B cell (primary cell): ENCODE data around the gene PIN1. TPM values are rescaled to one million over a fixed set of nuclear protein-coding genes. Genes with fewer than 3 reads are reported as not detected.
A peak's percentile ranks its signal among the peaks of the same experiment; 100 is the strongest.

Experiments
- ATAC-seq: fragments of 200-7000 bp; cut with Tn5 transposase; one replicate; pipeline ENCODE4 v1.10.0; 2021; ENCODE audit warnings: low read depth, mild to moderate bottlenecking, moderate number of reproducible peaks, moderate library complexity
- CTCF ChIA-PET: fragments of 350-600 bp; sonication (Branson Sonifier 250); formaldehyde crosslinking; loops from one replicate; lab custom pipeline; 2021; ENCODE audit warnings: antibody characterized with exemption, inconsistent platforms; lab: Charles Lee
- POLR2A ChIA-PET: fragments of 350-600 bp; sonication (Branson Sonifier 250); formaldehyde crosslinking; loops from one replicate; lab custom pipeline; 2021; ENCODE audit warnings: antibody characterized with exemption; lab: Charles Lee
- DNase-seq: peaks from one replicate; pipeline ENCODE4 v3.0.0; 2013
- H2AFZ ChIP-seq: 2 replicates; pipeline ENCODE4 v1.6.1; 2012; ENCODE audit warnings: mild to moderate bottlenecking, low read depth, low read length; ENCODE audit not compliant: insufficient read depth, poor library complexity, severe bottlenecking
- H3K27ac ChIP-seq, 2 donors: 1 replicate in 1 of 2; 2 replicates in 1 of 2; pipeline ENCODE4 v1.5.1; 2012 to 2013; ENCODE audit warnings: low read length in 2 of 2, mild to moderate bottlenecking in 2 of 2, moderate library complexity in 1 of 2
- H3K27me3 ChIP-seq, 4 experiments: fragments of 200-600 bp in 1 of 4; sonication (generic) in 1 of 4; replicated peaks in 1 of 4; 1 replicate in 2 of 4; 2 replicates in 2 of 4; pipeline versions ENCODE4 v1.6.1 to v1.7.0; 2013 to 2016; ENCODE audit warnings: low read length in 3 of 4, mild to moderate bottlenecking in 2 of 4, mixed read lengths in 1 of 4, moderate library complexity in 1 of 4; ENCODE audit not compliant: insufficient read depth in 4 of 4, control insufficient read depth in 3 of 4; ENCODE audit errors: control extremely low read depth in 1 of 4
- H3K36me3 ChIP-seq, 2 experiments: replicated peaks in 1 of 2; 1 replicate in 1 of 2; 2 replicates in 1 of 2; pipeline versions ENCODE4 v1.6.1 to v1.7.1; 2013; ENCODE audit warnings: low read length in 1 of 2; ENCODE audit not compliant: insufficient read depth in 2 of 2, control insufficient read depth in 1 of 2; ENCODE audit errors: control extremely low read depth in 1 of 2, extremely low read depth in 1 of 2
- H3K4me1 ChIP-seq, 2 donors: fragments of 200-600 bp in 1 of 2; sonication (generic) in 1 of 2; 1 replicate in 1 of 2; 2 replicates in 1 of 2; pipeline versions ENCODE4 v1.5.1 to v1.6.1; 2013 to 2017; ENCODE audit warnings: low read length in 2 of 2; ENCODE audit not compliant: control insufficient read depth in 2 of 2, insufficient read depth in 2 of 2
- H3K4me2 ChIP-seq: replicated peaks from 2 replicates; pipeline ENCODE3; 2012; ENCODE audit warnings: mild to moderate bottlenecking, low read depth, low read length; ENCODE audit not compliant: poor library complexity, severe bottlenecking
- H3K4me3 ChIP-seq, 5 experiments: fragments of 200-600 bp in 1 of 5; sonication (generic) in 1 of 5; 1 replicate in 3 of 5; 2 replicates in 2 of 5; pipeline versions ENCODE4 v1.5.1 to v1.7.0; 2011 to 2016; ENCODE audit warnings: low read length in 4 of 5, mild to moderate bottlenecking in 4 of 5, low read depth in 2 of 5, control low read depth in 1 of 5, moderate library complexity in 1 of 5; ENCODE audit not compliant: insufficient read depth in 1 of 5; ENCODE audit errors: control extremely low read depth in 1 of 5, extremely low read depth in 1 of 5
- H3K79me2 ChIP-seq: fragments of 200-600 bp; sonication (generic); one replicate; pipeline ENCODE4 v1.6.0; 2016; ENCODE audit warnings: low read length; ENCODE audit not compliant: control insufficient read depth, insufficient read depth
- H3K9ac ChIP-seq: fragments of 200-600 bp; sonication (generic); 2 replicates; pipeline ENCODE4 v1.6.1; 2017; ENCODE audit warnings: mild to moderate bottlenecking, low read length, moderate library complexity
- H3K9me3 ChIP-seq, 3 donors: one replicate each; pipeline versions ENCODE4 v1.6.1 to v1.7.1; 2013; ENCODE audit warnings: low read length in 2 of 3; ENCODE audit not compliant: control insufficient read depth in 2 of 3, insufficient read depth in 1 of 3; ENCODE audit errors: control extremely low read depth in 1 of 3
- H4K20me1 ChIP-seq: 2 replicates; pipeline ENCODE4 v1.6.0; 2012; ENCODE audit warnings: mild to moderate bottlenecking, low read length; ENCODE audit not compliant: insufficient read depth, control insufficient read depth, poor library complexity, severe bottlenecking
- H3K27ac Mint-ChIP-seq: one replicate; pipeline ENCODE4 v1.8.0; 2021; ENCODE audit warnings: mixed read lengths
- H3K27me3 Mint-ChIP-seq: one replicate; pipeline ENCODE4 v1.8.0; 2021; ENCODE audit warnings: mixed read lengths
- H3K4me1 Mint-ChIP-seq: one replicate; pipeline ENCODE4 v1.8.0; 2021; ENCODE audit warnings: mixed read lengths
- H3K4me3 Mint-ChIP-seq: one replicate; pipeline ENCODE4 v1.8.0; 2021; ENCODE audit warnings: mixed read lengths
- H3K9me3 Mint-ChIP-seq: one replicate; pipeline ENCODE4 v1.8.0; 2022; ENCODE audit warnings: mixed read lengths; ENCODE audit not compliant: insufficient read depth
- EZH2 ChIP-seq: IDR thresholded peaks from 2 replicates; pipeline ENCODE4 v1.6.1; 2012; ENCODE audit warnings: borderline replicate concordance, low read depth, mild to moderate bottlenecking, moderate library complexity, low read length; ENCODE audit not compliant: insufficient read depth, poor library complexity, severe bottlenecking
- WGBS: methylation state at CpG from one replicate; pipeline ENCODE4 v1.1.5; 2013; ENCODE audit warnings: missing lambda C conversion rate; ENCODE audit not compliant: insufficient coverage; 5-methylcytosine and 5-hydroxymethylcytosine counted together
- intact Hi-C: fragments of 100-400 bp; cut with micrococcal nuclease; formaldehyde crosslinking; loops from one replicate; pipeline ENCODE4 v1.10.0; 2022
- polyA plus RNA-seq: library from polyadenylated mRNA; depleted of rRNA; stranded (reverse); fragments of >200 nt; gene quantifications from 2 replicates; pipeline ENCODE4 v1.2.3, GENCODE V29; 2012
- total RNA-seq, 2 donors: library from RNA; stranded (reverse); fragments of 120-200 nt in 1 of 2; gene quantifications; 1 replicate in 1 of 2; 2 replicates in 1 of 2; pipeline versions ENCODE4 v1.2.3 to v1.2.4, GENCODE V29; 2013 to 2022
- TF ChIP-seq, protein P1 (sequence below): fragments of 200-600 bp; IDR thresholded peaks from one replicate; pipeline ENCODE4 v1.8.0; 2022; ENCODE audit warnings: antibody characterized with exemption, mild to moderate bottlenecking

PIN1 gene
- total and polyA plus RNA-seq, 2 donors (not counting 1 experiment from before 2014, with no cell fraction given) = 58.9 to 99.0 TPM

DNA sequence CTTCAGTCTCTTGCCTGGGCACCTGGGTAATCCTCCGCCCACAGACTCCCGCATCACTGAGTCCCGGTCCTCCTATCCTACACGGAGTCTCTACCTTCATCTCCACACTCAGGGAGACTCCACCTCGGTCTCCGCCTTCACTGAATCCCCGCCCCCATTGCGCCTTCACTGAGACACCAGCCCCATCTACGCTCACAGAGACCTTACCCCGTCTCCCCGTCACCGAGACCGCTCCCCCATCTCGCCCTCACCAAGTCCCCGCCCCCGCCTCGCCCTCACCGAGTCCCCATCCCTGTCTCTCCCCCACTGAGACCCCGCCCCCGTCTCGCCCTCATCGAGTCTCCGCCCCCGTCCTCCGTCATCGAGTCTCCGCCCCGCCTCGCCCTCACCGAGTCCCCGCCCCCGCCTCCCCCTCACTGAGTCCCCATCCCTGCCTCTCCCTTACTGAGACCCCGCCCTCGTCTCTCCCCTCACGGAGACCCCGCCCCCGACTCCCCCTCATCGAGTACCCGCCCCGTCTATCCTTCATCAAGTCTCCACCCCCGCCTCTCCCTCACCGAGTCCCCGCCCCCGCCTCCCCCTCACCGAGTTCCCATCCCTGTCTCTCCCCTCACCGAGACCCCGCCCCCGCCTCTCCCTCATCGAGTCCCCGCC is 43.4 kb upstream of the PIN1 start:
- H3K4me2 ChIP-seq = peak overlapping the region; percentile 92
- H3K9me3 ChIP-seq = peaks cover 0 to 10% (median 0%) of the 10 kb centered on the region in 3 donors
- ATAC-seq = peak; percentile 54

More for the DNA sequence above, 43.4 kb upstream of the PIN1 start:
- Mint-ChIP-seq H3K27me3 (no peaks in the 10 kb centered on the region), H3K4me3 (peak overlapping the region; percentile 90), H3K27ac (peak overlapping the region; percentile 86), H3K4me1 (peaks cover 18% of the 10 kb centered on the region), H3K9me3 (peaks cover 2% of the 10 kb centered on the region)
- peak overlapping the region; percentile 80 to 94 for H3K27ac ChIP-seq
- 0% methylated on average over 18 of the region's 50 CpGs for WGBS
- H3K36me3 ChIP-seq = no peaks in the 10 kb centered on the region
- H2AFZ ChIP-seq = peak overlapping the region; percentile 90
- DNase-seq = peak; percentile 93
- no peaks in the 10 kb centered on the region for H3K27me3 ChIP-seq
- H4K20me1 ChIP-seq = no peaks in the 10 kb centered on the region
- ChIA-PET CTCF (no interaction called here), POLR2A (no interaction called here)
- TF ChIP-seq, protein P1, sequence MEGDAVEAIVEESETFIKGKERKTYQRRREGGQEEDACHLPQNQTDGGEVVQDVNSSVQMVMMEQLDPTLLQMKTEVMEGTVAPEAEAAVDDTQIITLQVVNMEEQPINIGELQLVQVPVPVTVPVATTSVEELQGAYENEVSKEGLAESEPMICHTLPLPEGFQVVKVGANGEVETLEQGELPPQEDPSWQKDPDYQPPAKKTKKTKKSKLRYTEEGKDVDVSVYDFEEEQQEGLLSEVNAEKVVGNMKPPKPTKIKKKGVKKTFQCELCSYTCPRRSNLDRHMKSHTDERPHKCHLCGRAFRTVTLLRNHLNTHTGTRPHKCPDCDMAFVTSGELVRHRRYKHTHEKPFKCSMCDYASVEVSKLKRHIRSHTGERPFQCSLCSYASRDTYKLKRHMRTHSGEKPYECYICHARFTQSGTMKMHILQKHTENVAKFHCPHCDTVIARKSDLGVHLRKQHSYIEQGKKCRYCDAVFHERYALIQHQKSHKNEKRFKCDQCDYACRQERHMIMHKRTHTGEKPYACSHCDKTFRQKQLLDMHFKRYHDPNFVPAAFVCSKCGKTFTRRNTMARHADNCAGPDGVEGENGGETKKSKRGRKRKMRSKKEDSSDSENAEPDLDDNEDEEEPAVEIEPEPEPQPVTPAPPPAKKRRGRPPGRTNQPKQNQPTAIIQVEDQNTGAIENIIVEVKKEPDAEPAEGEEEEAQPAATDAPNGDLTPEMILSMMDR = no peak
- TF ChIP-seq EZH2 = no peak
- peaks cover 4 to 25% of the 10 kb centered on the region in 2 donors for H3K4me1 ChIP-seq
- peak overlapping the region; percentile 89 for H3K9ac ChIP-seq
- peak overlapping the region; percentile 13 to 93 (median 62) for H3K4me3 ChIP-seq
- intact Hi-C loops = loop anchor here (1.0 to 10.0 kb wide), 9 partner anchors 23 to 482 kb away; partner anchors contain the start of genes FBXL12, PIN1, ZNF121 and ZNF559
- H3K79me2 ChIP-seq = no peaks in the 10 kb centered on the region
